OCI-LY7 (cell line): ENCODE data around the gene H6PD. TPM values are rescaled to one million over a fixed set of nuclear protein-coding genes. Genes with fewer than 3 reads are reported as not detected.

Experiments used
- BruUV-seq: library from RNA; stranded (reverse); fragments of 400-500 nt; replicated peaks from 2 replicates; lab custom pipeline; 2021; lab: Mats Ljungman, UMichigan
- CTCF ChIA-PET: fragments of 300-600 bp; sonication (Branson Sonifier 250); formaldehyde crosslinking; loops from one replicate; lab custom pipeline; 2022; ENCODE audit warnings: antibody characterized with exemption; ENCODE audit not compliant: unreplicated experiment; lab: Charles Lee
- POLR2A ChIA-PET: fragments of 300-600 bp; sonication (Branson Sonifier 250); formaldehyde crosslinking; loops from one replicate; lab custom pipeline; 2022; ENCODE audit warnings: antibody characterized with exemption; lab: Charles Lee
- DNase-seq: peaks from one replicate; pipeline ENCODE4 v3.0.0-alpha.2; 2015; ENCODE audit warnings: low spot score
- H2AFZ ChIP-seq: fragments of 200-600 bp; sonication (generic), shearing (Covaris generic); 2 replicates; pipeline ENCODE4 v1.6.1; 2014; ENCODE audit warnings: mild to moderate bottlenecking, antibody characterized with exemption, low read length, moderate library complexity
- H3K27ac ChIP-seq: fragments of 200-600 bp; sonication (generic); 2 replicates; pipeline ENCODE4 v1.5.1; 2014; ENCODE audit warnings: mixed run types, low read depth, mild to moderate bottlenecking, moderate library complexity, low read length, inconsistent platforms; ENCODE audit not compliant: poor library complexity, severe bottlenecking
- H3K36me3 ChIP-seq: fragments of 200-600 bp; sonication (generic); 2 replicates; pipeline ENCODE4 v1.6.1; 2014; ENCODE audit warnings: mild to moderate bottlenecking, antibody characterized with exemption, low read length, moderate library complexity, mixed read lengths; ENCODE audit not compliant: insufficient read depth
- H3K4me1 ChIP-seq: fragments of 200-600 bp; sonication (generic); 2 replicates; pipeline ENCODE4 v1.5.1; 2014; ENCODE audit warnings: mild to moderate bottlenecking, low read length; ENCODE audit not compliant: insufficient read depth, poor library complexity, severe bottlenecking
- H3K4me2 ChIP-seq: fragments of 200-600 bp; sonication (generic); 2 replicates; pipeline ENCODE4 v1.6.1; 2014; ENCODE audit warnings: mild to moderate bottlenecking, low read length
- H3K4me3 ChIP-seq: fragments of 200-600 bp; sonication (generic); 2 replicates; pipeline ENCODE4 v1.5.1; 2014; ENCODE audit warnings: mild to moderate bottlenecking, low read depth, low read length; ENCODE audit not compliant: poor library complexity, severe bottlenecking
- H3K79me2 ChIP-seq: fragments of 200-600 bp; sonication (generic); 2 replicates; pipeline ENCODE4 v1.6.1; 2016; ENCODE audit warnings: low read depth, mild to moderate bottlenecking, low read length, moderate library complexity, mixed read lengths; ENCODE audit not compliant: insufficient read depth
- H3K9me2 ChIP-seq: fragments of 200-600 bp; sonication (generic); 2 replicates; pipeline ENCODE4 v1.6.1; 2016; ENCODE audit warnings: mild to moderate bottlenecking, low read length, mixed read lengths; ENCODE audit not compliant: insufficient read depth
- H3K9me3 ChIP-seq: fragments of 200-600 bp; sonication (generic); 2 replicates; pipeline ENCODE4 v1.6.1; 2014; ENCODE audit warnings: mild to moderate bottlenecking, mixed run types, low read length, mixed read lengths
- H4K20me1 ChIP-seq: fragments of 200-600 bp; sonication (generic); 2 replicates; pipeline ENCODE4 v1.6.1; 2014; ENCODE audit warnings: mild to moderate bottlenecking, antibody characterized with exemption, low read length, moderate library complexity, mixed read lengths; ENCODE audit not compliant: insufficient read depth
- CTCF ChIP-seq: fragments of 200-600 bp; sonication (generic); conservative IDR thresholded peaks from 2 replicates; pipeline ENCODE4 v1.5.1; 2014; ENCODE audit warnings: mild to moderate bottlenecking, antibody characterized with exemption, low read length, moderate library complexity, mixed read lengths
- EZH2phosphoT487 ChIP-seq: fragments of 200-600 bp; sonication (generic); IDR thresholded peaks from 2 replicates; pipeline ENCODE4 v1.6.1; 2018; ENCODE audit warnings: low read depth, borderline replicate concordance, mild to moderate bottlenecking, mixed run types, antibody characterized with exemption, low read length, moderate library complexity, mixed read lengths
- intact Hi-C: fragments of 100-400 bp; cut with micrococcal nuclease; formaldehyde crosslinking; loops from one replicate; pipeline ENCODE4 v1.10.0; 2022; ENCODE audit not compliant: unreplicated experiment
- total RNA-seq, 2 experiments: library from RNA; depleted of rRNA in 1 of 2; stranded (reverse); fragments of >200 nt in 1 of 2; shearing (Covaris generic) in 1 of 2; gene quantifications; 2 replicates each; pipeline ENCODE4 v1.2.3, GENCODE V29; 2014 to 2022

The H6PD gene
- total RNA-seq, 2 experiments from 2014 or later, result 8.5 to 22.1 TPM

- Histone ChIP-seq H3K4me3 (no peak overlapping the region), H3K4me2 (no peak overlapping the region)
These were observed 14.0 kb downstream of the H6PD start for GRCh38 chr1:9248341-9249262.

DNA sequence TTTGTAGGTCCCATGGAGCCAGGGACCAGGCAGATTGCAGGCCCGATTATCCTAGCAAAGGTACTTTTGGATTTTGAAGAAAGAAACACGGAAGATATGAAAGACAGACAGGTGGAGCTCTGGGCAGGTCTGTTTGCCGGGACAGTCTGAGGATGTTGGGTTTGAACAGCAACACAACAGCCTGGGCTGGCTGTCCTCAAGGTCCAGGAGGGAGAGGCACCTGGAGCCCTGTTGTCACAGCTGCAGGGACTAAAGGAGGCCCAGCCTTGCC, 14.6 kb downstream of the H6PD start:
- POLR2A ChIA-PET, result interaction anchor here (0.6 kb wide), 1 partner anchor 246 kb away, joined by 3 read pairs; no protein-coding TSS in a partner anchor
- H3K4me2 ChIP-seq, result no peak overlapping the region
- DNase-seq, result no peak
- H4K20me1 ChIP-seq, result no peaks in the 10 kb centered on the region
- CTCF ChIA-PET, result no interaction called here
- no peak overlapping the region for H3K27ac ChIP-seq
- BruUV-seq, result no TSS peak
- no peak overlapping the region for H3K4me3 ChIP-seq
- H3K9me3 ChIP-seq, result no peaks in the 10 kb centered on the region
- no peak overlapping the region for H2AFZ ChIP-seq
- intact Hi-C loops, result no loop called here
- TF ChIP-seq EZH2phosphoT487, result no peak
- no peak for TF ChIP-seq CTCF
- no peaks in the 10 kb centered on the region for H3K79me2 ChIP-seq
- H3K36me3 ChIP-seq, result no peaks in the 10 kb centered on the region
- no peaks in the 10 kb centered on the region for H3K9me2 ChIP-seq
- no peaks in the 10 kb centered on the region for H3K4me1 ChIP-seq

More at GRCh38 chr1:9248341-9249262, 14.0 kb downstream of the H6PD start:
- H3K79me2 ChIP-seq, result no peaks in the 10 kb centered on the region
- no peak overlapping the region for H2AFZ ChIP-seq
- intact Hi-C loops, result no loop called here
- no TSS peak for BruUV-seq
- POLR2A ChIA-PET, result interaction anchor here (0.6 kb wide), 1 partner anchor 247 kb away, joined by 3 read pairs; no protein-coding TSS in a partner anchor
- H3K4me1 ChIP-seq, result no peaks in the 10 kb centered on the region
- H3K9me3 ChIP-seq, result no peaks in the 10 kb centered on the region
- CTCF ChIA-PET, result interaction anchor here (0.6 kb wide), 1 partner anchor 11 kb away, joined by 26 read pairs; no protein-coding TSS in a partner anchor
- H3K36me3 ChIP-seq, result no peaks in the 10 kb centered on the region
- H3K27ac ChIP-seq, result no peak overlapping the region
- TF ChIP-seq CTCF (no peak), EZH2phosphoT487 (no peak)
- H4K20me1 ChIP-seq, result no peaks in the 10 kb centered on the region
- no peaks in the 10 kb centered on the region for H3K9me2 ChIP-seq
- no peak for DNase-seq
